HCT116 (cell line): ENCODE results near the gene ZNF84. TPM values are rescaled to one million over a fixed set of nuclear protein-coding genes. Genes with fewer than 3 reads are reported as not detected.

Source experiments
- ATAC-seq: fragments of 200-7000 bp; cut with Tn5 transposase; 2 replicates; pipeline ENCODE4 v1.9.1; 2020; ENCODE audit warnings: mild to moderate bottlenecking, moderate library complexity
- BruUV-seq: library from RNA; stranded (reverse); fragments of 400-500 nt; replicated peaks from 2 replicates; lab custom pipeline; 2021; lab: Mats Ljungman, UMichigan
- CTCF ChIA-PET: fragments of 300-600 bp; sonication (Branson Sonifier 250); formaldehyde crosslinking; loops from one replicate; lab custom pipeline; 2021; ENCODE audit warnings: antibody characterized with exemption; lab: Charles Lee
- POLR2A ChIA-PET: fragments of 300-600, 350-600 bp; sonication (Branson Sonifier 250); formaldehyde crosslinking; loops from one replicate; lab custom pipeline; 2021; ENCODE audit warnings: antibody characterized with exemption; lab: Charles Lee
- RAD21 ChIA-PET, 2 experiments: fragments of 300-600 bp; sonication (Branson Sonifier 250); formaldehyde crosslinking; loops; one replicate each; lab custom pipeline; 2023; ENCODE audit warnings: low total read pairs in 2 of 2; ENCODE audit not compliant: uncharacterized antibody in 2 of 2, unreplicated experiment in 2 of 2, low non-redundant PET in 1 of 2; lab: Charles Lee
- DNase-seq: peaks from one replicate; pipeline ENCODE4 v3.0.0-alpha.2; 2010; ENCODE audit warnings: low read depth, low spot score
- H2AFZ ChIP-seq: fragments of 200-600 bp; shearing (Covaris generic), sonication (generic); 2 replicates; pipeline ENCODE4 v1.6.1; 2017; ENCODE audit warnings: low read depth, mixed run types, mixed read lengths, antibody characterized with exemption, low read length; ENCODE audit not compliant: poor library complexity, severe bottlenecking
- H3K27ac ChIP-seq: 2 replicates; pipeline ENCODE4 v1.5.1; 2012; ENCODE audit warnings: low read depth, low read length
- H3K27me3 ChIP-seq: fragments of 200-600 bp; sonication (generic); 2 replicates; pipeline ENCODE4 v1.6.1; 2016; ENCODE audit warnings: mixed run types, low read length, mixed read lengths; ENCODE audit not compliant: insufficient read depth
- H3K36me3 ChIP-seq, 2 experiments: fragments of 200-500 bp in 1 of 2; fragments of 200-600 bp in 1 of 2; sonication (Bioruptor generic) in 1 of 2; sonication (generic) in 1 of 2; 2 replicates each; pipeline versions ENCODE4 v1.5.1 to v1.6.1; 2014 to 2016; ENCODE audit warnings: low read length in 2 of 2, inconsistent platforms in 1 of 2, mixed read lengths in 1 of 2, mixed run types in 1 of 2; ENCODE audit not compliant: insufficient read depth in 2 of 2, control insufficient read depth in 1 of 2
- H3K4me1 ChIP-seq, 2 experiments: fragments of 200-600 bp in 1 of 2; sonication (generic) in 1 of 2; 2 replicates each; pipeline versions ENCODE4 v1.5.1 to v1.6.1; 2012 to 2017; ENCODE audit warnings: low read length in 2 of 2, inconsistent platforms in 1 of 2, mild to moderate bottlenecking in 1 of 2, mixed read lengths in 1 of 2, mixed run types in 1 of 2, moderate library complexity in 1 of 2; ENCODE audit not compliant: insufficient read depth in 2 of 2, control insufficient read depth in 1 of 2
- H3K4me2 ChIP-seq: fragments of 200-600 bp; sonication (generic); 2 replicates; pipeline ENCODE4 v1.6.1; 2017; ENCODE audit warnings: mixed run types, low read length, mixed read lengths
- H3K4me3 ChIP-seq, 2 experiments: fragments of 200-600 bp in 1 of 2; sonication (generic) in 1 of 2; replicated peaks in 1 of 2; 2 replicates each; pipeline ENCODE4 v1.5.1; 2011 to 2016; ENCODE audit warnings: low read length in 2 of 2, control low read depth in 1 of 2, low read depth in 1 of 2, mild to moderate bottlenecking in 1 of 2, mixed read lengths in 1 of 2, mixed run types in 1 of 2
- H3K79me2 ChIP-seq: fragments of 200-600 bp; sonication (generic); 2 replicates; pipeline ENCODE4 v1.6.1; 2017; ENCODE audit warnings: mild to moderate bottlenecking, mixed run types, low read length, moderate library complexity, mixed read lengths; ENCODE audit not compliant: insufficient read depth
- H3K9ac ChIP-seq: fragments of 200-600 bp; sonication (generic); 2 replicates; pipeline ENCODE4 v1.6.1; 2016; ENCODE audit warnings: low read length, mixed read lengths
- H3K9me2 ChIP-seq: fragments of 200-600 bp; sonication (generic), shearing (Covaris generic); 2 replicates; pipeline ENCODE4 v1.6.1; 2017; ENCODE audit warnings: mixed run types, mild to moderate bottlenecking, moderate library complexity; ENCODE audit not compliant: insufficient read depth
- H3K9me3 ChIP-seq, 2 experiments: fragments of 200-500 bp in 1 of 2; fragments of 200-600 bp in 1 of 2; sonication (Bioruptor generic) in 1 of 2; sonication (generic) in 1 of 2; 2 replicates each; pipeline ENCODE4 v1.6.1; 2014 to 2017; ENCODE audit warnings: low read length in 2 of 2, mixed read lengths in 2 of 2, inconsistent platforms in 1 of 2, low read depth in 1 of 2, mild to moderate bottlenecking in 1 of 2, mixed run types in 1 of 2, moderate library complexity in 1 of 2; ENCODE audit not compliant: control insufficient read depth in 1 of 2, insufficient read depth in 1 of 2
- H4K20me1 ChIP-seq: fragments of 200-600 bp; sonication (generic), shearing (Covaris generic); 2 replicates; pipeline ENCODE4 v1.6.1; 2017; ENCODE audit warnings: mixed run types, mild to moderate bottlenecking, moderate library complexity; ENCODE audit not compliant: insufficient read depth
- CEBPB ChIP-seq: IDR thresholded peaks from 2 replicates; pipeline ENCODE4 v1.6.1; 2012; ENCODE audit warnings: low read depth
- EGR1 ChIP-seq: IDR thresholded peaks from 2 replicates; pipeline ENCODE4 v1.6.1; 2012; ENCODE audit warnings: low read depth
- ELF1 ChIP-seq: IDR thresholded peaks from 2 replicates; pipeline ENCODE4 v1.6.1; 2012; ENCODE audit warnings: low read depth, borderline replicate concordance
- POLR2A ChIP-seq: IDR thresholded peaks from 2 replicates; pipeline ENCODE4 v1.7.0; 2011; ENCODE audit warnings: borderline replicate concordance; ENCODE audit not compliant: insufficient read depth, insufficient read length; ENCODE audit errors: extremely low read depth
- POLR2AphosphoS5 ChIP-seq: IDR thresholded peaks from 2 replicates; pipeline ENCODE4 v1.6.1; 2011; ENCODE audit warnings: mild to moderate bottlenecking, low read depth, low read length, moderate library complexity
- SRF ChIP-seq: IDR thresholded peaks from 2 replicates; pipeline ENCODE4 v1.6.1; 2012; ENCODE audit warnings: low read depth
- ZNF274 ChIP-seq: fragments of 200-500 bp; sonication (Bioruptor generic); IDR thresholded peaks from 2 replicates; pipeline ENCODE4 v1.6.1; 2014; ENCODE audit warnings: mild to moderate bottlenecking, low read depth, low read length, inconsistent platforms
- intact Hi-C: fragments of 100-400 bp; cut with micrococcal nuclease; formaldehyde crosslinking; loops from 2 replicates; pipeline ENCODE4 v1.10.0; 2022
- total RNA-seq: library from RNA; stranded (reverse); gene quantifications from one replicate; pipeline ENCODE4 v1.2.1, GENCODE V29; 2021; ENCODE audit not compliant: unreplicated experiment
- TF ChIP-seq, protein P1 (sequence below): IDR thresholded peaks from 2 replicates; pipeline ENCODE4 v1.6.1; 2011; ENCODE audit warnings: mild to moderate bottlenecking, low read length, moderate library complexity; ENCODE audit not compliant: insufficient replicate concordance; ENCODE audit errors: extremely low read depth

Gene ZNF84
- total RNA-seq, 1 experiment from 2014 or later, result 9.8 TPM

DNA sequence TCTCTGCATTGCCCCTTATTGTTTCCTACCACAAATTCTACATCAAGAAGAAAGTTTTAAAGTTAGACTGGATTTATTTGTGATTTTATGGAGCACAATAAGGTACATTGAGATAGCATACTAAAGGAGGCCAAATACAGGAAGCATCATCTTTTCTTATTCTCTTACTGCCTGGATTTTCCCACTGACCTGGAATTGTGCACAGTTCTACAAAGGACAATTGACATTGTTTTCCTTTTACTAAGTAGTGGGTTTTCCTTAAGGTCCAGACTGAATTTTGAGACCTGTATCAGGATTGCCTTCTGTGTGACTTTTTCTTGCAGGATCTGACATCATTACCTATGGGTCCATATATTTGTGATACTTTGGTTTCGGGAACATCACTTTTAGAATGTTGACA is 24.6 kb downstream of the ZNF84 start:
- CTCF ChIA-PET, result no interaction called here
- 0 out of 4 replicates have a peak, but pooled peaks cover 0 to 2% of the 10 kb centered on the region in 2 experiments for H3K36me3 ChIP-seq
- no peaks in the 10 kb centered on the region for H4K20me1 ChIP-seq
- TF ChIP-seq CEBPB, result no peak
- no peak overlapping the region for H3K4me2 ChIP-seq
- RAD21 ChIA-PET, result no interaction called here
- H3K4me3 ChIP-seq, result no peak overlapping the region
- H3K79me2 ChIP-seq, result no peaks in the 10 kb centered on the region
- no peaks in the 10 kb centered on the region for H3K27me3 ChIP-seq
- H3K9me3 ChIP-seq, result peaks cover 67 to 77% of the 10 kb centered on the region in 2 experiments; a peak in 3 of 4 replicates
- no peak overlapping the region for H2AFZ ChIP-seq
- no peaks in the 10 kb centered on the region for H3K9me2 ChIP-seq
- H3K9ac ChIP-seq, result no peak overlapping the region
- POLR2A ChIA-PET, result no interaction called here
- DNase-seq (no peak), ATAC-seq (no peak)
- H3K4me1 ChIP-seq, result no peaks in the 10 kb centered on the region
- BruUV-seq, result no TSS peak
- H3K27ac ChIP-seq, result no peak overlapping the region
- intact Hi-C loops, result no loop called here

GRCh38 chr12:133063556-133063955 is 26.2 kb downstream of the ZNF84 start:
- no peaks in the 10 kb centered on the region for H3K4me1 ChIP-seq
- H3K27ac ChIP-seq, result no peak overlapping the region
- peaks cover 61 to 66% of the 10 kb centered on the region in 2 experiments; a peak in 3 of 4 replicates for H3K9me3 ChIP-seq
- no peak overlapping the region for H2AFZ ChIP-seq
- no peaks in the 10 kb centered on the region for H3K27me3 ChIP-seq
- DNase-seq (no peak), ATAC-seq (no peak)
- CTCF ChIA-PET, result no interaction called here
- no TSS peak for BruUV-seq
- no peaks in the 10 kb centered on the region for H3K79me2 ChIP-seq
- H3K36me3 ChIP-seq, result no peaks in the 10 kb centered on the region
- no peaks in the 10 kb centered on the region for H4K20me1 ChIP-seq
- no peak overlapping the region for H3K4me3 ChIP-seq
- intact Hi-C loops, result no loop called here
- RAD21 ChIA-PET, result no interaction called here
- TF ChIP-seq EGR1 (no peak), POLR2A (no peak), ELF1 (no peak), SRF (no peak), POLR2AphosphoS5 (no peak), ZNF274 (no peak)
- TF ChIP-seq, protein P1, sequence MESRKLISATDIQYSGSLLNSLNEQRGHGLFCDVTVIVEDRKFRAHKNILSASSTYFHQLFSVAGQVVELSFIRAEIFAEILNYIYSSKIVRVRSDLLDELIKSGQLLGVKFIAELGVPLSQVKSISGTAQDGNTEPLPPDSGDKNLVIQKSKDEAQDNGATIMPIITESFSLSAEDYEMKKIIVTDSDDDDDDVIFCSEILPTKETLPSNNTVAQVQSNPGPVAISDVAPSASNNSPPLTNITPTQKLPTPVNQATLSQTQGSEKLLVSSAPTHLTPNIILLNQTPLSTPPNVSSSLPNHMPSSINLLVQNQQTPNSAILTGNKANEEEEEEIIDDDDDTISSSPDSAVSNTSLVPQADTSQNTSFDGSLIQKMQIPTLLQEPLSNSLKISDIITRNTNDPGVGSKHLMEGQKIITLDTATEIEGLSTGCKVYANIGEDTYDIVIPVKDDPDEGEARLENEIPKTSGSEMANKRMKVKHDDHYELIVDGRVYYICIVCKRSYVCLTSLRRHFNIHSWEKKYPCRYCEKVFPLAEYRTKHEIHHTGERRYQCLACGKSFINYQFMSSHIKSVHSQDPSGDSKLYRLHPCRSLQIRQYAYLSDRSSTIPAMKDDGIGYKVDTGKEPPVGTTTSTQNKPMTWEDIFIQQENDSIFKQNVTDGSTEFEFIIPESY, result no peak
- H3K4me2 ChIP-seq, result no peak overlapping the region
- no peak overlapping the region for H3K9ac ChIP-seq
- POLR2A ChIA-PET, result no interaction called here
- no peaks in the 10 kb centered on the region for H3K9me2 ChIP-seq
